Measurements from ENCODE around the gene ARHGAP18.

The ARHGAP18 gene

DNA sequence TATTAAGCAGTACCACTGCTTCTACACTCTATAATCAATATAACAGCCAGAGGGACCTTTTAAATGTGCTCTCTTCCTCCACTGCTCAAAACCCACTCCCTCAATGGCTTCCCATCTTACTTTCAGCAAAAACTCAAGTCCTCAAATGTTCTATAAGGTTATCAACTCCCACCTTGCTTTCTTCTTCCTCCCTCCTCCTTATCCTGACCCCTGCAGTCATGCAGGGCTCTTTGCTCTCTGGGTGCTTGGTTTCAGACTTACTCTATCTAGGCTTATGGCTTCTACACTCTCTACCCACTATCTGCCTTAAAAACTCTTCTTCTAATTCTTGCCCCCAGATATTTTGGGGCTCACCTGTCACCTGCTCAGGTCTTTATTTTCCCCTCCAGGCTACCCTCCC lies 5.3 kb downstream of the ARHGAP18 start:
- H3K4me3 ChIP-seq (ENCODE audit: low read depth, low read length) = no peak overlapping the region
- no peak overlapping the region for H3K27ac ChIP-seq (ENCODE audit: low read depth, low read length)
- no peaks in the 10 kb centered on the region for H3K27me3 ChIP-seq (ENCODE audit: control insufficient read depth, insufficient read depth, low read length)
- H3K9me3 ChIP-seq (ENCODE audit: control insufficient read depth, insufficient read depth, low read depth, low read length) = no peaks in the 10 kb centered on the region
- no peaks in the 10 kb centered on the region for H3K36me3 ChIP-seq (ENCODE audit: control insufficient read depth, insufficient read depth, low read length)
- peaks cover 7% of the 10 kb centered on the region; the same call in 1 of the 2 replicates for H3K4me1 ChIP-seq (ENCODE audit: control insufficient read depth, insufficient read depth, low read length)
- H3K9ac ChIP-seq (ENCODE audit: low read length) = no peak overlapping the region

DNA sequence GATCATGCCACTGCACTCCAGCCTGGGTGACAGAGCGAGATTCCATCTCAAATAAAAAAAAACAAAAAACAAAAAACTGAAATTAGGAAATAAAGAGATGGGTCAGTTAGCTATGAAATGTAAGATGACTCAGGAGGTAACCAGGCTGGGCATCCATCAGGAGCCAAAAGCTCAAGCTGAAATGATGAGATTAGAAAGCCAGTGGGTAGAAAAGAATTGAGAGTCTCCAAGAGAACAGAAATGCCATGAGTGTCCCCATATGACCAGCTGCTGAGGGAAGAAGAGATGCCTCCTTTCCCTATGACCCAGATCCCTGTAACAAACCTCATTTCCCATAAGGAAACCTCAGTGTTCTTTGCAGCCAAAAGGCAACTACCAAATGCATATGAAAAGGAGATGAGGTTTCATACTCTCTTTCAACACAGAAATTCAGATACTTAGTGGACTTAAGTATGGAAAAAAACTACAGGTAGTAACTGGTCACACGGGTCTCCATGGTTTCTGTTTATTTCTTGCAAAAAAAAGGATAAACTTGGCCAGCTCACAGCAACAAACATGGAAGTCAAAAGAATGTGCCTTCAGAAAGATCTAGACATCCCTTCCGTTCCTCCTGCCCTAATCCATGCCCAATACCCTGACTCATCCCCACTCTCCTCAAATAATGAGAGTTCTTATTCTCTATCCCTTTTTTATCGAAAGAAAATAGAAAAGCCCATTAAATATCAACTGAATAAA lies 8.1 kb downstream of the ARHGAP18 start:
- H3K9ac ChIP-seq (ENCODE audit: low read length) = no peak overlapping the region
- no peak overlapping the region for H3K4me3 ChIP-seq (ENCODE audit: low read depth, low read length)
- H3K36me3 ChIP-seq (ENCODE audit: control insufficient read depth, insufficient read depth, low read length) = no peaks in the 10 kb centered on the region
- H3K27me3 ChIP-seq (ENCODE audit: control insufficient read depth, insufficient read depth, low read length) = no peaks in the 10 kb centered on the region
- no peak overlapping the region for H3K27ac ChIP-seq (ENCODE audit: low read depth, low read length)
- no peaks in the 10 kb centered on the region for H3K9me3 ChIP-seq (ENCODE audit: control insufficient read depth, insufficient read depth, low read depth, low read length)
- H3K4me1 ChIP-seq (ENCODE audit: control insufficient read depth, insufficient read depth, low read length) = peaks cover 4% of the 10 kb centered on the region

DNA sequence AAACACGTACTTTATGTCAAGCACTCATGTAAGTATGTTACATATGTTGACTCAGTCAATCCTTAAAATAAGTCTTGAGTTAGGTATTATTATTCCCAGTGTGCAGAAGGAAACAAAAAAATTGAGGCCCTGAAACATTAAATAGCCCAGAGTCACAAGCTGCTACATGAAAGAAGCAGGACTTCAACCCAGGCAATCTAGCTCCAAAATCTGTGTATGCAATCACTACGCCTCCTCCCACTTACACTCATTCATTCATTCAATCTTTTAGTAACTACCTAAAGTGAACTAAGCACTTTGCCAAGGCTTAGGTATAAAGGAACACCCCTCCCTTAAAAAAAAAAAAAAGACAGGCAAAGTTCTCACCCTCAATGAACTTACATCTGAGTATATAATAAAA lies 9.3 kb downstream of the ARHGAP18 start:
- H3K27me3 ChIP-seq (ENCODE audit: control insufficient read depth, insufficient read depth, low read length) = no peaks in the 10 kb centered on the region
- no peak overlapping the region for H3K9ac ChIP-seq (ENCODE audit: low read length)
- no peak overlapping the region for H3K4me3 ChIP-seq (ENCODE audit: low read depth, low read length)
- no peaks in the 10 kb centered on the region for H3K9me3 ChIP-seq (ENCODE audit: control insufficient read depth, insufficient read depth, low read depth, low read length)
- no peaks in the 10 kb centered on the region for H3K36me3 ChIP-seq (ENCODE audit: control insufficient read depth, insufficient read depth, low read length)
- no peak overlapping the region for H3K27ac ChIP-seq (ENCODE audit: low read depth, low read length)
- H3K4me1 ChIP-seq (ENCODE audit: control insufficient read depth, insufficient read depth, low read length) = peaks cover 9% of the 10 kb centered on the region

DNA sequence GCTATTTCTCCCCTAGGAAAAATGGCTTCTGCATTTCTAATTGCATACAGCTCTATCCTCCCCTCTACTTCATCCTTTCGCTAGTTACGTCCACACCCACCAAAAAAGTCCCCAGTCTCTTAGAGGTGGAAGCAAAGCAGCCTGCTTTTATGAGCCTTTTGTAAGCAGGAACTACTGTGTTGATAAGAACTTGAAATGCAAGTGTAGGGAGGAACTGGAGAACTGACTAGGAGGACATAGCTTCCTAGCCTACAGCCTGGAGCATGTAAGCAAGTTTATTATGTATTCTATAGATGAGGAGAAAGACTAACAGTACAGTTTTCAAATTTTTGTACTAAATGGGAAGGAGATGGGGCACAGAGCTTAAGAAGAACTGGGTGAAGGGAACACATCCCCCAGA lies 10.3 kb downstream of the ARHGAP18 start:
- Histone ChIP-seq H3K36me3 (ENCODE audit: control insufficient read depth, insufficient read depth, low read length) (no peaks in the 10 kb centered on the region), H3K9me3 (ENCODE audit: control insufficient read depth, insufficient read depth, low read depth, low read length) (no peaks in the 10 kb centered on the region), H3K4me3 (ENCODE audit: low read depth, low read length) (no peak overlapping the region), H3K27ac (ENCODE audit: low read depth, low read length) (no peak overlapping the region), H3K9ac (ENCODE audit: low read length) (no peak overlapping the region), H3K27me3 (ENCODE audit: control insufficient read depth, insufficient read depth, low read length) (no peaks in the 10 kb centered on the region), H3K4me1 (ENCODE audit: control insufficient read depth, insufficient read depth, low read length) (peaks cover 13% of the 10 kb centered on the region)

DNA sequence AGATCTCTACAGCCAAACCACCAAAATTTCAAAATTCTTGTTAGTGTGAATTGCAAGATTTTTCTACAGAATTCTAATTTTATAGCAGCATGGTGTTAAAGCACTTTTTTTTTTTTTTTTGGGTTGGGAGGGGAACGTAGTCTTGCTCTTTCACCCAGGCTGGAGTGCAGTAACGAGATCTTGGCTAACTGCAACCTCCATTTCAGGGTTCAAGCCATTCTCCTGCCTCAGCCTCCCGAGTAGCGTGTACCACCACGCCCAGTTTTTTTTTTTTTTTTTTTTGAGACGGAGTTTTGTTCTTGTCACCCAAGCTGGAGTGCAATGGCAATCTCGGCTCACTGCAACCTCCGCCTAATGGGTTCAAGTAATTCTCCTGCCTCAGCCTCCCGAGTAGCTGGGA lies 11.5 kb downstream of the ARHGAP18 start:
- Histone ChIP-seq H3K27ac (ENCODE audit: low read depth, low read length) (no peak overlapping the region), H3K4me3 (ENCODE audit: low read depth, low read length) (no peak overlapping the region), H3K9ac (ENCODE audit: low read length) (no peak overlapping the region), H3K27me3 (ENCODE audit: control insufficient read depth, insufficient read depth, low read length) (no peaks in the 10 kb centered on the region), H3K9me3 (ENCODE audit: control insufficient read depth, insufficient read depth, low read depth, low read length) (no peaks in the 10 kb centered on the region), H3K36me3 (ENCODE audit: control insufficient read depth, insufficient read depth, low read length) (no peaks in the 10 kb centered on the region), H3K4me1 (ENCODE audit: control insufficient read depth, insufficient read depth, low read length) (peaks cover 13% of the 10 kb centered on the region)

DNA sequence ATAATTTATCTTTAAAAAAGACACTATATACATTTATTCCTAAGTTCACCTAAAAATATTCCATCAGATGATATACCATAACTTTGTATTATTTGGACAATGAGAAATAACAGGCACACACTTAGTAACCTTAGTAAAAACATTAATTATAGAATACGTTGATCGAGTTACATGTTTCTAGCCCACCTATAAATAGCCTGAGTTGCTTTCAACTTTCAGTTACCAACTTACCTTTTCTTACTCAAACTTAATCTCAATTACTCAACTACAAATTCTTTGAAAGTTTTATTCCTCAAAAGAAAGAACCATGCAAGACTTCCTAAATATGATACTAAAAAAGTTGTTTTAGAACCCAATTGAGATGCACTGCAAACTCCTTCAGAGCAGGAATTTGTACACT lies 12.2 kb downstream of the ARHGAP18 start:
- peaks cover 13% of the 10 kb centered on the region for H3K4me1 ChIP-seq (ENCODE audit: control insufficient read depth, insufficient read depth, low read length)
- no peak overlapping the region for H3K9ac ChIP-seq (ENCODE audit: low read length)
- no peak overlapping the region for H3K4me3 ChIP-seq (ENCODE audit: low read depth, low read length)
- no peaks in the 10 kb centered on the region for H3K36me3 ChIP-seq (ENCODE audit: control insufficient read depth, insufficient read depth, low read length)
- H3K9me3 ChIP-seq (ENCODE audit: control insufficient read depth, insufficient read depth, low read depth, low read length) = no peaks in the 10 kb centered on the region
- no peak overlapping the region for H3K27ac ChIP-seq (ENCODE audit: low read depth, low read length)
- H3K27me3 ChIP-seq (ENCODE audit: control insufficient read depth, insufficient read depth, low read length) = no peaks in the 10 kb centered on the region

DNA sequence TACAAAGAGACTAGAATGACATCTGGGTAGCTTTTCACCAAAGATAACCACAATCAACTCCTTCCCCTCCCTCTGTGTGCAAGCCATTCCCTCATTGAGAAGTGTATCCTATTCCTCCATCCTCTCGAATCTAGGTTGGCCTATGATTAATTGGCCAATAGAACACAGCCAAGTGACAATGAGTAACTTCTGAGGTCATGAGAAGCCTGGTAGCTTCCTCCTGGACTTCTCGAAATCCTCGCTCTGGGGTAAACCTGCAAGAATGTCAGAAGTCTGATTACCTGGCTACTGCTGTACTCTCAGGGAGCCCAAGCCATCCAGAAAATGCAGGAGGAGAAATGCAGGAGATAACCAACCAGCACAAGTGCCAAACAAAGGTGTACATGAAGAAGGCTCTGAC lies 13.1 kb downstream of the ARHGAP18 start:
- Histone ChIP-seq H3K9ac (ENCODE audit: low read length) (no peak overlapping the region), H3K4me1 (ENCODE audit: control insufficient read depth, insufficient read depth, low read length) (peaks cover 18% of the 10 kb centered on the region), H3K36me3 (ENCODE audit: control insufficient read depth, insufficient read depth, low read length) (no peaks in the 10 kb centered on the region)

DNA sequence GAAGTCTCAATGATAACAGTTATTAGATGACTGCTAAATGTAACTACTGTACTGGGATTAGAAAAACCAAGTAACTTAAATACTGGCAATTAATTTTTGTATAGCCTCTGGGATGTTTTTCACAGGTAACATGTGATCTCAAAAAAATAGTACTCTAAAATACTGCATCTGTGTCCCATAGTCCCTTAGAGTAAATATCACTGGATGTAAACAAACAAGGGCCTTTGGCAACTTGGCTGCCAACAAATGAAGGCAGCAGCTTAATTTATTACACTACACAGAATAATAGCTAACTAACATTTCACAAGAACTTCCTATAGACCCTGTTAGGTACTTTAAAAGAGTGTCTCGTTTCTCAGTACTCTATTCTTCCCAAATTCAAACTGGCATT lies 14.0 kb downstream of the ARHGAP18 start:
- Histone ChIP-seq H3K36me3 (ENCODE audit: control insufficient read depth, insufficient read depth, low read length) (no peaks in the 10 kb centered on the region), H3K9ac (ENCODE audit: low read length) (no peak overlapping the region), H3K27me3 (ENCODE audit: control insufficient read depth, insufficient read depth, low read length) (no peaks in the 10 kb centered on the region), H3K4me1 (ENCODE audit: control insufficient read depth, insufficient read depth, low read length) (peaks cover 23% of the 10 kb centered on the region), H3K9me3 (ENCODE audit: control insufficient read depth, insufficient read depth, low read depth, low read length) (no peaks in the 10 kb centered on the region), H3K4me3 (ENCODE audit: low read depth, low read length) (no peak overlapping the region), H3K27ac (ENCODE audit: low read depth, low read length) (no peak overlapping the region)

More for the DNA sequence above, 13.1 kb downstream of the ARHGAP18 start:
- Histone ChIP-seq H3K27ac (ENCODE audit: low read depth, low read length) (no peak overlapping the region), H3K9me3 (ENCODE audit: control insufficient read depth, insufficient read depth, low read depth, low read length) (no peaks in the 10 kb centered on the region), H3K27me3 (ENCODE audit: control insufficient read depth, insufficient read depth, low read length) (no peaks in the 10 kb centered on the region), H3K4me3 (ENCODE audit: low read depth, low read length) (no peak overlapping the region)

DNA sequence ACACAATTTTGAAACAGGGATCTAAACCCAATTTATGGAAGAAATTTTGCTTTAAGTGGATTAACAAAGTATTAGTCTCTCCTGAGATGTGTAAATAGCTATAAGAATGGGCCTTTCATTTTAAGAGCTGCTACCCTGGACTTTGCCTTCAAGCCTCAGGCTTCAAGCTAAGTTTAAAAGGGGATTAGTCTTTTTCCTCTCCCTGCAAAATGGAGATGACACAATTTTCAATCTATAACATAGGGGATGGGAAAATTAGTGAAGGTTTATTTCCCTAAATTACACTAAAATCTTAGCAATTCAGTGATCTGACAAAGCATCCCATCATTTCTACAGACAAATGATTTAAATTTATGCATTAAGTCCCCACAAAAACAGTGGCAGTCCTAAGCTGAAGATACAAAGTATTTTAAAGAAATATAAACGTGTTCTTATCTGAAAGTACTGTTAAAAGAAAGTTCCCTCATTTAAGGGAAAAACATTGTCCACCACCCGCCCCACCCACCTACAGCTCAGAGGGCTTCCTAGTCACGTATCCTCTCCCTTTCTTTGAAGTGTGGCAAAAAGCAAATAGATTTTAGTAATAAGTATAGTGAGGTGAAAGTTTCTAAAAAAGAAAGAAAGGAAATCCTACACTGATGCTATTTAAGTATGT lies 14.5 kb downstream of the ARHGAP18 start:
- no peaks in the 10 kb centered on the region for H3K27me3 ChIP-seq (ENCODE audit: control insufficient read depth, insufficient read depth, low read length)
- H3K36me3 ChIP-seq (ENCODE audit: control insufficient read depth, insufficient read depth, low read length) = no peaks in the 10 kb centered on the region
- H3K4me3 ChIP-seq (ENCODE audit: low read depth, low read length) = no peak overlapping the region
- H3K9ac ChIP-seq (ENCODE audit: low read length) = no peak overlapping the region
- H3K9me3 ChIP-seq (ENCODE audit: control insufficient read depth, insufficient read depth, low read depth, low read length) = no peaks in the 10 kb centered on the region
- H3K4me1 ChIP-seq (ENCODE audit: control insufficient read depth, insufficient read depth, low read length) = peaks cover 23% of the 10 kb centered on the region
- no peak overlapping the region for H3K27ac ChIP-seq (ENCODE audit: low read depth, low read length)

DNA sequence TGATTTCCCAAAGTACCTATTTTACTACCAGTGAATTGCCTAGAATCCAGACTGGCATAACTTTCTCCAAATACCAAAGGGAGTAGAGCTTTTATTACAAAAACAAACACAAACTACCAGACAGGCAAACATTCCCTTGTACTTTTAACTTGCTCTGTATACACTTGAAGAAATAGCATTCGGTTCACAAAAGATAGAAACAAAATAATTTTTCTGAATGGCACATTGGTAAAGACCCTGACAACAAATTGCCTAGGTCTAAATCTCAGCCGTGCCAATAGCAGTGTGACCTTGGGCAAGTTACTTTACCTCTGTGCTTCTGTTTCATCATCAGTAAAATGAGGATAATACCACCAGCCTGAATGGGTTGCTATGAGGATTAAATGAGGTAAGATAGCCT lies 15.9 kb downstream of the ARHGAP18 start:
- Histone ChIP-seq H3K9me3 (ENCODE audit: control insufficient read depth, insufficient read depth, low read depth, low read length) (no peaks in the 10 kb centered on the region), H3K4me3 (ENCODE audit: low read depth, low read length) (no peak overlapping the region), H3K27ac (ENCODE audit: low read depth, low read length) (no peak overlapping the region), H3K36me3 (ENCODE audit: control insufficient read depth, insufficient read depth, low read length) (no peaks in the 10 kb centered on the region), H3K4me1 (ENCODE audit: control insufficient read depth, insufficient read depth, low read length) (peaks cover 27% of the 10 kb centered on the region), H3K9ac (ENCODE audit: low read length) (no peak overlapping the region), H3K27me3 (ENCODE audit: control insufficient read depth, insufficient read depth, low read length) (no peaks in the 10 kb centered on the region)

DNA sequence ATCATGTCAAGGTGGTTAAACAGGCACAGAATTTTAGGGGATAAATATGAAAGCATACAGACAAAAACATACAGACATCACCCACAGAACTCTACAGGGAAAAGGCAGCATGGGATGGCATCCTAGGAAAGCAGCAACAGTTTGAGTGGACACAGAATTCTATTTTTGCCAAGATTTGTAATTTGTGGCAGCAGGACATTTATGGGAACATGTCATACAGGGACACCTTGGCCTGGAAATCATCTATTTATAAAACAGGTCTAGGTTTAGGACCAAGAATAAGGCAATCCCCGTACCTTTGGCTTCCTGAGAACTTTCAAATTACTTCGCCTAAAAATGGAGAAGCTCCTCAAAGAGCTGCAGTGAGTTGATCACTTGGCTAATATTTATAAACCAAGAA lies 17.5 kb downstream of the ARHGAP18 start:
- Histone ChIP-seq H3K27ac (ENCODE audit: low read depth, low read length) (no peak overlapping the region), H3K9me3 (ENCODE audit: control insufficient read depth, insufficient read depth, low read depth, low read length) (no peaks in the 10 kb centered on the region), H3K27me3 (ENCODE audit: control insufficient read depth, insufficient read depth, low read length) (no peaks in the 10 kb centered on the region), H3K9ac (ENCODE audit: low read length) (no peak overlapping the region), H3K36me3 (ENCODE audit: control insufficient read depth, insufficient read depth, low read length) (no peaks in the 10 kb centered on the region), H3K4me1 (ENCODE audit: control insufficient read depth, insufficient read depth, low read length) (peaks cover 27% of the 10 kb centered on the region), H3K4me3 (ENCODE audit: low read depth, low read length) (no peak overlapping the region)
